Heart left ventricle (tissue), 13 donors: ENCODE results near the gene NAALADL2.

Experiments used
- POLR2A ChIP-seq, 2 donors: fragments of 450-650 bp; IDR thresholded peaks; one replicate each; pipeline ENCODE4 v1.6.1; 2017; ENCODE audit warnings: antibody characterized with exemption in 2 of 2, mild to moderate bottlenecking in 2 of 2, moderate library complexity in 2 of 2
- TF ChIP-seq, protein P1 (sequence below), 12 donors: fragments of 200-600 bp; sonication (generic) in 4 of 12; IDR thresholded peaks; one replicate each; pipeline versions ENCODE4 v1.5.0 to v1.8.0; 2018 to 2022; ENCODE audit warnings: antibody characterized with exemption in 12 of 12, mild to moderate bottlenecking in 5 of 12
- donor health status: ischemic (EF 13 %, LVEDD 7.1; RV severe dilation, severe dysfunction).
- donor health status: DM: no; HTN: yes; CAD: no.
- donor health status: DM: no; HTN: no; CAD: no.
- donor health status: ischemic (EF 25% LVEDD 6.9; RV normal size, moderate dysfunction).
- donor health status: ischemic (EF 25% LVEDD 5.7; RV mildly dilated, moderate dysfunction).
- donor health status: ischemic (EF 35%, LVEDD 5.7; RV mildly dilated, moderate dysfunction).
- donor health status: nonischemic (EF 11% LVEDD 7.7; RV severe dilation, severe dysfunction).
- donor health status: DM: yes; HTN: yes; CAD: no.
- donor health status: PGD.
- donor health status: ischemic (EF 29% LVEDD 5.4; RV normal size, mild dysfunction).
- donor health status: nonischemic (EF 23%, LVEDD 6.1; RV moderate dilation, normal function).

DNA sequence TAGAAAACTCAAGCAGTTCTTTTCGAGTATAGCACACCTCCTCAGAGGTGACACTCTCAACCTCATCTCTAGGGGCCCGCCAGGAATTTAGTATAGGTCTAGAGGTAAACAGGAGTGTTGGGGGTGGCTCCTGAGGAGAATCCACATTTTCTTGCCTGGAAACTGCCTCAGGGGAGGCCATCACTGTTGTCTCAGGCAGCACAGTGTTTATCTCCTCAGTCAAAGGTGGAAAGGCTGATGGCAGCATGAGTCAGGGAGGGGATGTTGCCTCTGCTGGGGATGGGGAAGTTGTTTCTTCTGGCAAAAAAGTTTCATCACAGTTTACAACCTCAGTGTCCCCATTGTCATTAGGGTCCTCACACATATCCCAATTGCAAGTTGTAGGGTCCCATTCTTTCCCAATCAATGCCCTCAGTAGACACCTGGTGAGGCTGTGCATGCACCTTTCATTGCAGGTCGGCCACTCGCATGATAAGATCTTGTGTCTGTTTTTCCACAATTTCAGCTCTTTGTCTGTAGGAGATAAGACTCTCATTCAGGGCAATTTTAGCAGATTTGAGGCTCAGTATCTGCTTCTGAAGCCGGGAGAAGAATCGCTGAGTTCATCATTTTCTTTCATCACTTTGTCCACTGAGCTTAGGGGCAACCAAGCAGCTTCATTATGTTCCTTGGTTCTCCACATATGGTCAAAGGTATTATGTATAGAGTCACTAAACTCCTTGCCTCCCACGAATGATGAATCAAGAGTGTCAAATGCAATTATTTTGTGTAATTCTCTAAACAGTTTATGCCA, 25.8 kb downstream of the NAALADL2 start:
- TF ChIP-seq POLR2A (IDR thresholded peaks at IDR 0.05) = no peak
- TF ChIP-seq, protein P1, sequence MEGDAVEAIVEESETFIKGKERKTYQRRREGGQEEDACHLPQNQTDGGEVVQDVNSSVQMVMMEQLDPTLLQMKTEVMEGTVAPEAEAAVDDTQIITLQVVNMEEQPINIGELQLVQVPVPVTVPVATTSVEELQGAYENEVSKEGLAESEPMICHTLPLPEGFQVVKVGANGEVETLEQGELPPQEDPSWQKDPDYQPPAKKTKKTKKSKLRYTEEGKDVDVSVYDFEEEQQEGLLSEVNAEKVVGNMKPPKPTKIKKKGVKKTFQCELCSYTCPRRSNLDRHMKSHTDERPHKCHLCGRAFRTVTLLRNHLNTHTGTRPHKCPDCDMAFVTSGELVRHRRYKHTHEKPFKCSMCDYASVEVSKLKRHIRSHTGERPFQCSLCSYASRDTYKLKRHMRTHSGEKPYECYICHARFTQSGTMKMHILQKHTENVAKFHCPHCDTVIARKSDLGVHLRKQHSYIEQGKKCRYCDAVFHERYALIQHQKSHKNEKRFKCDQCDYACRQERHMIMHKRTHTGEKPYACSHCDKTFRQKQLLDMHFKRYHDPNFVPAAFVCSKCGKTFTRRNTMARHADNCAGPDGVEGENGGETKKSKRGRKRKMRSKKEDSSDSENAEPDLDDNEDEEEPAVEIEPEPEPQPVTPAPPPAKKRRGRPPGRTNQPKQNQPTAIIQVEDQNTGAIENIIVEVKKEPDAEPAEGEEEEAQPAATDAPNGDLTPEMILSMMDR (IDR thresholded peaks at IDR 0.05) = no peak
